CD14-positive monocyte (primary cell): ENCODE results near the gene C6orf52. TPM values are rescaled to one million over a fixed set of nuclear protein-coding genes. Genes with fewer than 3 reads are reported as not detected.

Source experiments
- DNase-seq, 3 donors: peaks; one replicate each; pipeline ENCODE4 v3.0.0-alpha.2; 2011 to 2022
- H2AFZ ChIP-seq: 2 replicates; pipeline ENCODE4 v1.6.0; 2012; ENCODE audit warnings: mild to moderate bottlenecking, low read depth, low read length, inconsistent platforms; ENCODE audit not compliant: insufficient read depth, poor library complexity, severe bottlenecking
- H3K27ac ChIP-seq, 2 donors: 1 replicate in 1 of 2; 2 replicates in 1 of 2; pipeline ENCODE4 v1.5.1; 2012 to 2013; ENCODE audit warnings: low read length in 2 of 2, control low read depth in 1 of 2, inconsistent platforms in 1 of 2, low read depth in 1 of 2, mild to moderate bottlenecking in 1 of 2
- H3K27me3 ChIP-seq, 2 donors: one replicate each; pipeline versions ENCODE4 v1.6.0 to v1.6.1; 2011 to 2013; ENCODE audit warnings: low read length in 2 of 2; ENCODE audit not compliant: control insufficient read depth in 2 of 2, insufficient read depth in 2 of 2
- H3K36me3 ChIP-seq, 2 donors: replicated peaks in 1 of 2; 1 replicate in 1 of 2; 2 replicates in 1 of 2; pipeline versions ENCODE4 v1.5.1 to v1.6.1; 2012 to 2013; ENCODE audit warnings: low read length in 2 of 2, control low read depth in 1 of 2, inconsistent platforms in 1 of 2, mild to moderate bottlenecking in 1 of 2; ENCODE audit not compliant: insufficient read depth in 2 of 2, control insufficient read depth in 1 of 2
- H3K4me1 ChIP-seq, 2 donors: 1 replicate in 1 of 2; 2 replicates in 1 of 2; pipeline versions ENCODE4 v1.5.1 to v1.6.1; 2012 to 2013; ENCODE audit warnings: low read length in 2 of 2, control low read depth in 1 of 2, inconsistent platforms in 1 of 2, mild to moderate bottlenecking in 1 of 2, moderate library complexity in 1 of 2; ENCODE audit not compliant: insufficient read depth in 2 of 2, control insufficient read depth in 1 of 2
- H3K4me2 ChIP-seq: replicated peaks from 2 replicates; pipeline ENCODE3; 2012; ENCODE audit warnings: low read length, moderate library complexity, mild to moderate bottlenecking; ENCODE audit not compliant: poor library complexity, severe bottlenecking; ENCODE audit errors: extremely low read depth
- H3K4me3 ChIP-seq, 3 experiments: fragments of 200-600 bp in 1 of 3; sonication (generic) in 1 of 3; replicated peaks in 1 of 3; 1 replicate in 2 of 3; 2 replicates in 1 of 3; pipeline ENCODE4 v1.5.1; 2011 to 2013; ENCODE audit warnings: low read length in 3 of 3, mild to moderate bottlenecking in 3 of 3, control low read depth in 2 of 3, low read depth in 2 of 3, inconsistent platforms in 1 of 3, moderate library complexity in 1 of 3
- H3K79me2 ChIP-seq: 2 replicates; pipeline ENCODE4 v1.6.0; 2012; ENCODE audit warnings: mild to moderate bottlenecking, control low read depth, inconsistent platforms, low read length, moderate library complexity; ENCODE audit not compliant: insufficient read depth
- H3K9ac ChIP-seq: 2 replicates; pipeline ENCODE4 v1.6.0; 2017; ENCODE audit warnings: low read length, mild to moderate bottlenecking; ENCODE audit not compliant: insufficient read depth, poor library complexity, severe bottlenecking
- H3K9me3 ChIP-seq, 2 donors: replicated peaks in 1 of 2; 1 replicate in 1 of 2; 2 replicates in 1 of 2; pipeline versions ENCODE4 v1.5.1 to v1.6.1; 2012 to 2013; ENCODE audit warnings: low read length in 2 of 2, control low read depth in 1 of 2; ENCODE audit not compliant: control insufficient read depth in 1 of 2, insufficient read depth in 1 of 2
- H4K20me1 ChIP-seq: 2 replicates; pipeline ENCODE4 v1.6.0; 2012; ENCODE audit warnings: mild to moderate bottlenecking, low read length, control low read depth, moderate library complexity; ENCODE audit not compliant: insufficient read depth
- H3K27ac Mint-ChIP-seq, 7 donors: one replicate each; pipeline ENCODE4 v1.8.0; 2020; ENCODE audit warnings: mild to moderate bottlenecking in 7 of 7, mixed read lengths in 7 of 7, moderate library complexity in 6 of 7, inconsistent platforms in 2 of 7
- H3K27me3 Mint-ChIP-seq, 3 donors: one replicate each; pipeline ENCODE4 v1.8.0; 2021 to 2022; ENCODE audit warnings: low read depth in 3 of 3, mild to moderate bottlenecking in 3 of 3, mixed read lengths in 3 of 3, moderate library complexity in 3 of 3, inconsistent platforms in 1 of 3
- H3K36me3 Mint-ChIP-seq, 2 donors: one replicate each; pipeline ENCODE4 v1.8.0; 2020; ENCODE audit warnings: mixed read lengths in 2 of 2, inconsistent platforms in 1 of 2, mild to moderate bottlenecking in 1 of 2
- H3K4me1 Mint-ChIP-seq: one replicate; pipeline ENCODE4 v1.8.0; 2020; ENCODE audit warnings: mild to moderate bottlenecking, mixed read lengths
- H3K4me3 Mint-ChIP-seq, 2 donors: one replicate each; pipeline ENCODE4 v1.8.0; 2020; ENCODE audit warnings: mild to moderate bottlenecking in 2 of 2, mixed read lengths in 2 of 2, moderate library complexity in 1 of 2
- H3K9me3 Mint-ChIP-seq, 7 donors: one replicate each; pipeline ENCODE4 v1.8.0; 2020 to 2022; ENCODE audit warnings: mixed read lengths in 7 of 7, mild to moderate bottlenecking in 6 of 7, moderate library complexity in 6 of 7, inconsistent platforms in 2 of 7
- CTCF ChIP-seq: fragments of 200-600 bp; IDR thresholded peaks from one replicate; pipeline ENCODE4 v1.8.0; 2022; ENCODE audit warnings: antibody characterized with exemption, mild to moderate bottlenecking
- WGBS: methylation state at CpG from one replicate; pipeline ENCODE4 v1.1.5; 2013; ENCODE audit warnings: missing lambda C conversion rate; ENCODE audit not compliant: insufficient coverage; 5-methylcytosine and 5-hydroxymethylcytosine counted together
- intact Hi-C, 2 donors: fragments of 100-400 bp; cut with micrococcal nuclease; formaldehyde crosslinking; loops; one replicate each; pipeline versions ENCODE4 v1.15.0 to v1.15.1; 2023
- polyA plus RNA-seq, 3 donors: library from polyadenylated mRNA; depleted of rRNA in 1 of 3; unstranded in 2 of 3; stranded (reverse) in 1 of 3; fragments of 300-500 nt in 2 of 3; fragments of >200 nt in 1 of 3; fragmentation: Illumina TruSeq in 2 of 3; gene quantifications; 1 replicate in 2 of 3; 2 replicates in 1 of 3; pipeline ENCODE4 v1.2.3, GENCODE V29; 2012 to 2021

Gene C6orf52
- polyA plus RNA-seq, 3 donors, result 0.52 to 1.9 TPM; not detected in 1

- intact Hi-C loops, result no loop called here
These were observed 68.2 kb downstream of the C6orf52 start for GRCh38 chr6:10626154-10626741.

GRCh38 chr6:10624836-10625235 is 69.6 kb downstream of the C6orf52 start:
- DNase-seq, result peak in 2 of 3 donors; percentile 18 to 25
- H3K4me3 ChIP-seq, result no peak overlapping the region
- H3K27me3 ChIP-seq, result no peaks in the 10 kb centered on the region
- no peak for TF ChIP-seq CTCF
- no peak overlapping the region for H2AFZ ChIP-seq
- H3K27me3 Mint-ChIP-seq, result no peaks in the 10 kb centered on the region
- H4K20me1 ChIP-seq, result peaks cover 23% of the 10 kb centered on the region
- peaks cover 21% of the 10 kb centered on the region for H3K4me1 Mint-ChIP-seq
- 5% methylated on average over 5 of the region's 5 CpGs for WGBS
- peaks cover 64 to 82% of the 10 kb centered on the region in 2 donors for H3K36me3 Mint-ChIP-seq
- peaks cover 57 to 68% of the 10 kb centered on the region in 2 donors for H3K36me3 ChIP-seq
- intact Hi-C loops, result no loop called here
- H3K79me2 ChIP-seq, result no peaks in the 10 kb centered on the region
- no peaks in the 10 kb centered on the region for H3K9me3 ChIP-seq
- H3K9me3 Mint-ChIP-seq, result peaks cover 0 to 8% (median 3%) of the 10 kb centered on the region in 7 donors
- H3K4me3 Mint-ChIP-seq, result peak overlapping the region in 1 of 2 donors; percentile 43
- peak overlapping the region; percentile 72 to 90 (median 83) for H3K27ac Mint-ChIP-seq
- no peak overlapping the region for H3K9ac ChIP-seq
- peak overlapping the region; percentile 3 for H3K4me2 ChIP-seq
- H3K27ac ChIP-seq, result peak overlapping the region; percentile 27 to 71
- H3K4me1 ChIP-seq, result peaks cover 15 to 16% of the 10 kb centered on the region in 2 donors

More at GRCh38 chr6:10626154-10626741, 68.2 kb downstream of the C6orf52 start:
- H3K9me3 Mint-ChIP-seq, result peaks cover 0 to 8% (median 3%) of the 10 kb centered on the region in 7 donors
- H3K9me3 ChIP-seq, result no peaks in the 10 kb centered on the region
- H4K20me1 ChIP-seq, result peaks cover 10% of the 10 kb centered on the region
- no peak overlapping the region for H2AFZ ChIP-seq
- peaks cover 15 to 16% of the 10 kb centered on the region in 2 donors for H3K4me1 ChIP-seq
- H3K36me3 Mint-ChIP-seq, result peaks cover 63 to 74% of the 10 kb centered on the region in 2 donors
- no peak overlapping the region for H3K9ac ChIP-seq
- H3K27ac Mint-ChIP-seq, result no peak overlapping the region
- H3K27ac ChIP-seq, result no peak overlapping the region
- TF ChIP-seq CTCF, result no peak
- no peak overlapping the region for H3K4me3 ChIP-seq
- H3K4me2 ChIP-seq, result no peak overlapping the region
- H3K36me3 ChIP-seq, result peaks cover 55 to 59% of the 10 kb centered on the region in 2 donors
- peaks cover 19% of the 10 kb centered on the region for H3K4me1 Mint-ChIP-seq
- no peak for DNase-seq
- no peak overlapping the region for H3K4me3 Mint-ChIP-seq
- H3K27me3 Mint-ChIP-seq, result no peaks in the 10 kb centered on the region
- no peaks in the 10 kb centered on the region for H3K27me3 ChIP-seq
- no peaks in the 10 kb centered on the region for H3K79me2 ChIP-seq
- 100% methylated on average over 3 of the region's 9 CpGs for WGBS
